WTC11 (cell line): ENCODE results near the gene PDZRN3. TPM values are rescaled to one million over a fixed set of nuclear protein-coding genes. Genes with fewer than 3 reads are reported as not detected.

Experiments
- ATAC-seq: fragments of 200-7000 bp; cut with Tn5 transposase; 2 replicates; pipeline ENCODE4 v1.10.0; 2021; ENCODE audit warnings: mild to moderate bottlenecking, moderate library complexity
- CTCF ChIA-PET: fragments of 300-600 bp; sonication (Branson Sonifier 250); formaldehyde crosslinking; loops from one replicate; lab custom pipeline; 2021; ENCODE audit warnings: antibody characterized with exemption; lab: Charles Lee
- POLR2A ChIA-PET: fragments of 350-600 bp; sonication (Branson Sonifier 250); formaldehyde crosslinking; loops from one replicate; lab custom pipeline; 2021; ENCODE audit warnings: antibody characterized with exemption; lab: Charles Lee
- DNase-seq: peaks from one replicate; pipeline ENCODE4 v3.0.0; 2021; ENCODE audit warnings: low spot score
- H3K27ac Mint-ChIP-seq: 2 replicates; pipeline ENCODE4 v1.8.0; 2021; ENCODE audit warnings: mixed read lengths
- H3K27me3 Mint-ChIP-seq: 2 replicates; pipeline ENCODE4 v1.8.0; 2021; ENCODE audit warnings: low read depth, mild to moderate bottlenecking, moderate library complexity, mixed read lengths
- H3K36me3 Mint-ChIP-seq: 2 replicates; pipeline ENCODE4 v1.8.0; 2021; ENCODE audit warnings: mixed read lengths
- H3K4me1 Mint-ChIP-seq: 2 replicates; pipeline ENCODE4 v1.8.0; 2022; ENCODE audit warnings: mixed read lengths
- H3K4me3 Mint-ChIP-seq: 2 replicates; pipeline ENCODE4 v1.8.0; 2021; ENCODE audit warnings: mild to moderate bottlenecking, moderate library complexity, mixed read lengths
- H3K9me3 Mint-ChIP-seq: 2 replicates; pipeline ENCODE4 v1.8.0; 2021; ENCODE audit warnings: mixed read lengths
- ATF2 ChIP-seq: sonication (generic); formaldehyde crosslinking; IDR thresholded peaks from 2 replicates; pipeline ENCODE4 v1.8.1; 2022; ENCODE audit warnings: low read depth, missing genetic modification reagents, borderline replicate concordance
- CTCF ChIP-seq: fragments of 200-600 bp; IDR thresholded peaks from 2 replicates; pipeline ENCODE4 v1.8.0; 2022; ENCODE audit warnings: antibody characterized with exemption
- E2F5 ChIP-seq: sonication (generic); formaldehyde crosslinking; IDR thresholded peaks from 2 replicates; pipeline ENCODE4 v1.8.1; 2022; ENCODE audit warnings: mild to moderate bottlenecking, moderate library complexity, missing genetic modification reagents
- FOXJ3 ChIP-seq: sonication (generic); formaldehyde crosslinking; IDR thresholded peaks from 2 replicates; pipeline ENCODE4 v1.9.0; 2021; ENCODE audit warnings: missing genetic modification reagents, mild to moderate bottlenecking, borderline replicate concordance
- FOXK1 ChIP-seq: sonication (generic); formaldehyde crosslinking; IDR thresholded peaks from 2 replicates; pipeline ENCODE4 v1.8.0; 2022; ENCODE audit warnings: mild to moderate bottlenecking, moderate library complexity, missing genetic modification reagents
- IRF2 ChIP-seq: sonication (generic); formaldehyde crosslinking; IDR thresholded peaks from 2 replicates; pipeline ENCODE4 v1.8.0; 2022; ENCODE audit warnings: low read depth, missing genetic modification reagents, borderline replicate concordance
- MAX ChIP-seq: sonication (generic); formaldehyde crosslinking; IDR thresholded peaks from 2 replicates; pipeline ENCODE4 v1.8.0; 2022; ENCODE audit warnings: mild to moderate bottlenecking, missing genetic modification reagents
- NFYB ChIP-seq: sonication (generic); formaldehyde crosslinking; conservative IDR thresholded peaks from 2 replicates; pipeline ENCODE4 v1.8.0; 2022; ENCODE audit warnings: low read depth, missing genetic modification reagents
- RELA ChIP-seq: sonication (generic); formaldehyde crosslinking; IDR thresholded peaks from 2 replicates; pipeline ENCODE4 v1.8.1; 2022; ENCODE audit warnings: missing genetic modification reagents, mild to moderate bottlenecking, borderline replicate concordance
- SMAD3 ChIP-seq: sonication (generic); formaldehyde crosslinking; IDR thresholded peaks from 2 replicates; pipeline ENCODE4 v1.8.0; 2022; ENCODE audit warnings: missing genetic modification reagents, mild to moderate bottlenecking, borderline replicate concordance
- ZNF281 ChIP-seq: sonication (generic); formaldehyde crosslinking; IDR thresholded peaks from 2 replicates; pipeline ENCODE4 v1.8.0; 2023; ENCODE audit warnings: mild to moderate bottlenecking, missing genetic modification reagents
- ZNF317 ChIP-seq: sonication (generic); formaldehyde crosslinking; IDR thresholded peaks from 2 replicates; pipeline ENCODE4 v1.8.1; 2023; ENCODE audit warnings: low read depth, mild to moderate bottlenecking, moderate library complexity, missing genetic modification reagents, borderline replicate concordance
- total RNA-seq: library from RNA; stranded (reverse); gene quantifications from 3 replicates; pipeline ENCODE4 v1.2.3, GENCODE V29; 2021
- TF ChIP-seq, protein P1 (sequence below): sonication (generic); formaldehyde crosslinking; IDR thresholded peaks from 2 replicates; pipeline ENCODE4 v1.8.0; 2023; ENCODE audit warnings: missing genetic modification reagents
- TF ChIP-seq, protein P2 (sequence below): fragments of 250-450 bp; sonication (Bioruptor Pico); IDR thresholded peaks from 2 replicates; pipeline ENCODE4 v1.9.0; 2021; ENCODE audit warnings: mild to moderate bottlenecking

Gene PDZRN3
- total RNA-seq, 1 experiment from 2014 or later = 9.5 TPM

DNA sequence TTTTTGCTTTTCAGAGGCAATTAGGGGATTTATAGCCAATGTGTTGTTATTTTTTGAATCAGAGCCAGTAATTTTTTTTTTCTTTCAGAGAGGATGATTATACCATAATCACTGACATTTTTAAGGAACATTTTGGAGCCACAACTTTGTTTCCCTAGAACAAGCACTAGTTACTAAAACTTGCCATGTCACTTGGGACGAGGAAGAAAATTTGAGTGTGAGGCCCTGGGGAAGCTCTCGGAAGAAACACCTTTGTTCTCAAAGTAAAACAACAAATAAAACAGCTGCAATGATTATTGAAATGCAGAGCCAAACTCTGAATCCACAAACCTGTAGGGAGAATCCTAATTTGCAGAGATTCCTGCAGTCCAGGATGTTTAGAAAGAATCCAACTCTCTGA, 69.7 kb downstream of the PDZRN3 start (continued):
- TF ChIP-seq ATF2 = no peak
- TF ChIP-seq FOXK1 (CRISPR knock-in tag) = no peak
- no peak for TF ChIP-seq SMAD3 (CRISPR knock-in tag)
- no peak for TF ChIP-seq E2F5
- no peak for TF ChIP-seq NFYB (CRISPR knock-in tag)
- TF ChIP-seq ZNF317 (CRISPR knock-in tag) = no peak
- TF ChIP-seq, protein P1, sequence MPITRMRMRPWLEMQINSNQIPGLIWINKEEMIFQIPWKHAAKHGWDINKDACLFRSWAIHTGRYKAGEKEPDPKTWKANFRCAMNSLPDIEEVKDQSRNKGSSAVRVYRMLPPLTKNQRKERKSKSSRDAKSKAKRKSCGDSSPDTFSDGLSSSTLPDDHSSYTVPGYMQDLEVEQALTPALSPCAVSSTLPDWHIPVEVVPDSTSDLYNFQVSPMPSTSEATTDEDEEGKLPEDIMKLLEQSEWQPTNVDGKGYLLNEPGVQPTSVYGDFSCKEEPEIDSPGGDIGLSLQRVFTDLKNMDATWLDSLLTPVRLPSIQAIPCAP (CRISPR knock-in tag) = no peak
- TF ChIP-seq MAX (CRISPR knock-in tag) = no peak
- no peak for TF ChIP-seq RELA (CRISPR knock-in tag)
- TF ChIP-seq, protein P2, sequence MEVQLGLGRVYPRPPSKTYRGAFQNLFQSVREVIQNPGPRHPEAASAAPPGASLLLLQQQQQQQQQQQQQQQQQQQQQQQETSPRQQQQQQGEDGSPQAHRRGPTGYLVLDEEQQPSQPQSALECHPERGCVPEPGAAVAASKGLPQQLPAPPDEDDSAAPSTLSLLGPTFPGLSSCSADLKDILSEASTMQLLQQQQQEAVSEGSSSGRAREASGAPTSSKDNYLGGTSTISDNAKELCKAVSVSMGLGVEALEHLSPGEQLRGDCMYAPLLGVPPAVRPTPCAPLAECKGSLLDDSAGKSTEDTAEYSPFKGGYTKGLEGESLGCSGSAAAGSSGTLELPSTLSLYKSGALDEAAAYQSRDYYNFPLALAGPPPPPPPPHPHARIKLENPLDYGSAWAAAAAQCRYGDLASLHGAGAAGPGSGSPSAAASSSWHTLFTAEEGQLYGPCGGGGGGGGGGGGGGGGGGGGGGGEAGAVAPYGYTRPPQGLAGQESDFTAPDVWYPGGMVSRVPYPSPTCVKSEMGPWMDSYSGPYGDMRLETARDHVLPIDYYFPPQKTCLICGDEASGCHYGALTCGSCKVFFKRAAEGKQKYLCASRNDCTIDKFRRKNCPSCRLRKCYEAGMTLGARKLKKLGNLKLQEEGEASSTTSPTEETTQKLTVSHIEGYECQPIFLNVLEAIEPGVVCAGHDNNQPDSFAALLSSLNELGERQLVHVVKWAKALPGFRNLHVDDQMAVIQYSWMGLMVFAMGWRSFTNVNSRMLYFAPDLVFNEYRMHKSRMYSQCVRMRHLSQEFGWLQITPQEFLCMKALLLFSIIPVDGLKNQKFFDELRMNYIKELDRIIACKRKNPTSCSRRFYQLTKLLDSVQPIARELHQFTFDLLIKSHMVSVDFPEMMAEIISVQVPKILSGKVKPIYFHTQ (CRISPR knock-in tag) = no peak

DNA sequence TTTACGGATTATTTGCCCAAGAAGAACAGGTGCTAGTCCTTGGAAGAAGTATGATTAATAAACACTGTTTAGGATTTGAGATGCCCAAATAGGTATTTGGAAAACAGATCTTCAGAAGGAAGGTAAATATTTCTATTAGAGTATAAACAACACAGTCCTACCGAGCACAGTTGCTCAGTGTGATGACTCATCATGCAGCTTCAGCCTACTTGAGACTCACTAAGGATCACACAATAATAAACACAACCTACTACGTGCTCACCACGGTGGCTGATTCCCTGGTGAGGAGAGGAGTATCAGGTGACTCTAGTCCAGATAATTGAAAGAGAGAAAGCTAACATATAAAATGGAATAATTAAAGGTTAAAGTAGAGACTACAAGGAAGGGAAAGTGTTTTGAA, 72.0 kb downstream of the PDZRN3 start:
- DNase-seq (no peak), ATAC-seq (no peak)
- Mint-ChIP-seq H3K9me3 (no peaks in the 10 kb centered on the region), H3K27me3 (peaks cover 29% of the 10 kb centered on the region), H3K27ac (no peak overlapping the region), H3K4me1 (peaks cover 39% of the 10 kb centered on the region), H3K4me3 (no peak overlapping the region), H3K36me3 (0 out of 2 replicates have a peak, but pooled peaks cover 2% of the 10 kb centered on the region)
- CTCF ChIA-PET = no interaction called here
- TF ChIP-seq CTCF (no peak), IRF2 (CRISPR knock-in tag) (no peak), FOXJ3 (CRISPR knock-in tag) (no peak), NFYB (CRISPR knock-in tag) (no peak)
- POLR2A ChIA-PET = no interaction called here

DNA sequence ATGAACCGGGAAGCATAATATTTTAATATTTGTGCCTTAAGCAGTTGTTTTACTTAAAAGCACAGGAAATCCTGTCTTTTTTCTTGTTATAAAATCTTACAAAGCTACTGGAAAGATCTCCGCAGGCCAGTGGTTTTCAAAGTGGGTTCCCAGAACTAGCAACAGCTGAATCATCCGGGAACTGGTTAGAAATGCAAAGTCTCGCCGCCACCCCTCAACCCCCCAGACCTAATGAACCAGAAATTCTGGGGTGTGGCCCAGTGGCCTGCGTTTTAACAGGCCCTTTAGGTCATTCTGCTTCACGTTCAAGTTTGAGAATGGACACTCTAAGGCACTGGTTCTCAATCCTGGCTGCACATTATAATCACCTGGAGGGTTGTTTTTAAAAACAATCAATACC, 74.7 kb downstream of the PDZRN3 start:
- ATAC-seq (no peak), DNase-seq (no peak)
- CTCF ChIA-PET = no interaction called here
- H3K9me3 Mint-ChIP-seq = no peaks in the 10 kb centered on the region
- POLR2A ChIA-PET = no interaction called here
- no peak overlapping the region for H3K4me3 Mint-ChIP-seq
- 0 out of 2 replicates have a peak, but pooled peaks cover 2% of the 10 kb centered on the region for H3K36me3 Mint-ChIP-seq
- H3K27me3 Mint-ChIP-seq = peaks cover 11% of the 10 kb centered on the region
- peaks cover 30% of the 10 kb centered on the region for H3K4me1 Mint-ChIP-seq
- no peak for TF ChIP-seq ZNF281 (CRISPR knock-in tag)
- H3K27ac Mint-ChIP-seq = no peak overlapping the region
